ENCODE measurements around the gene MORC3. TPM values are rescaled to one million over a fixed set of nuclear protein-coding genes. Genes with fewer than 3 reads are reported as not detected.
"Not testable (repeated sequence)": the region's sequence is repeated elsewhere in the genome, so short reads cannot be mapped to it uniquely, and the experiment has no call there.

MORC3 gene
- total and polyA plus RNA-seq, 4 donors = 3.9 to 44.1 (median 14.1) TPM

DNA sequence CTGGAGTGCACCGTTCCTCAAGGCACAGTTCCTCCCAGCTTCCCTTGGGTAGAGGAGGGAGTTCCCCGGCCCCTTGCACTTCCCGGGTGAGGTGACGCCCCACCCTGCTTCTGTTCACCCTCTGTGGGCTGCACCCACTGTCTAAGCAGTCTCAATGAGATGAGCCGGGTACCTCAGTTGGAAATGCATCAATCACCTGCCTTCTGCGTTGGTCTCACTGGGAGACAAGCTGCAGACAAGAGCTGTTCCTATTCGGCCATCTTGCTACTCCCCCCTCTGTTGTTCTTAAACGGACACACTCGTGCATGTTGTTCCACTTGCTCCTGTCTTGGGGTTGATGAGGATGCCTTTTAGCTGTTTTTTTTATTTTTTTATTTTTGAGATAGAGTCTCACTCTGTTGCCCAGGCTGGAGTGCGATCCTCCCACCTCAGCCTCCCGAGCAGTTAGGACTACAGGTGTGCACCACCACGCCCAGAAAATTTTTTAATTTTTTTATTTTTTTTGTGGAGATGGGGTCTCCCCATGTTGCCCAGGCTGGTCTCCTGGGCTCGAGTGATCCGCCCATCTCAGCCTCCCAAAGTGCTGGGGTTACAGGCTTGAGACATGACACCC, 3.0 kb upstream of the MORC3 start:
- Histone ChIP-seq H3K9me3 (ENCODE audit: control insufficient read depth in 4 of 4, low read length in 3 of 4) (no peaks in the 10 kb centered on the region), H3K36me3 (ENCODE audit: control insufficient read depth in 4 of 4, insufficient read depth in 3 of 4, low read depth in 1 of 4, low read length in 3 of 4) (no peaks in the 10 kb centered on the region), H3K4me3 (ENCODE audit: low read depth in 1 of 3, low read length in 3 of 3) (no peak overlapping the region), H3K27ac (ENCODE audit: low read depth in 1 of 2, low read length in 2 of 2) (no peak overlapping the region), H3K9ac (ENCODE audit: low read depth in 1 of 2, low read length in 2 of 2) (no peak overlapping the region), H3K27me3 (ENCODE audit: control insufficient read depth in 4 of 4, insufficient read depth in 4 of 4, low read length in 3 of 4) (no peaks in the 10 kb centered on the region), H3K4me1 (ENCODE audit: control insufficient read depth in 4 of 4, insufficient read depth in 4 of 4, low read length in 3 of 4) (peaks cover under 1 to 10% (median 5%) of the 10 kb centered on the region in 4 donors)
- no peak for DNase-seq (ENCODE audit: low spot score)
- TF ChIP-seq EGR1 (IDR thresholded peaks at IDR 0.05; ENCODE audit: low read depth in 2 of 2) (no peak), JUND (IDR thresholded peaks at IDR 0.05) (no peak), FOXA2 (IDR thresholded peaks at IDR 0.05) (no peak), HNF4A (conservative IDR thresholded peaks at IDR 0.05) (no peak), GABPA (IDR thresholded peaks at IDR 0.05 in 1 of 2, conservative IDR thresholded peaks at IDR 0.05 in 1 of 2) (no peak), SP1 (IDR thresholded peaks at IDR 0.05) (no peak), FOXA1 (IDR thresholded peaks at IDR 0.05) (no peak), TAF1 (conservative IDR thresholded peaks at IDR 0.05) (no peak), RXRA (IDR thresholded peaks at IDR 0.05) (no peak), HNF4G (IDR thresholded peaks at IDR 0.05) (no peak), RAD21 (IDR thresholded peaks at IDR 0.05) (no peak), MAX (IDR thresholded peaks at IDR 0.05) (no peak), ZBTB33 (IDR thresholded peaks at IDR 0.05) (no peak), NR2F2 (IDR thresholded peaks at IDR 0.05) (no peak), ATF3 (IDR thresholded peaks at IDR 0.05) (no peak), YY1 (IDR thresholded peaks at IDR 0.05) (no peak)
- TF ChIP-seq, protein P1, sequence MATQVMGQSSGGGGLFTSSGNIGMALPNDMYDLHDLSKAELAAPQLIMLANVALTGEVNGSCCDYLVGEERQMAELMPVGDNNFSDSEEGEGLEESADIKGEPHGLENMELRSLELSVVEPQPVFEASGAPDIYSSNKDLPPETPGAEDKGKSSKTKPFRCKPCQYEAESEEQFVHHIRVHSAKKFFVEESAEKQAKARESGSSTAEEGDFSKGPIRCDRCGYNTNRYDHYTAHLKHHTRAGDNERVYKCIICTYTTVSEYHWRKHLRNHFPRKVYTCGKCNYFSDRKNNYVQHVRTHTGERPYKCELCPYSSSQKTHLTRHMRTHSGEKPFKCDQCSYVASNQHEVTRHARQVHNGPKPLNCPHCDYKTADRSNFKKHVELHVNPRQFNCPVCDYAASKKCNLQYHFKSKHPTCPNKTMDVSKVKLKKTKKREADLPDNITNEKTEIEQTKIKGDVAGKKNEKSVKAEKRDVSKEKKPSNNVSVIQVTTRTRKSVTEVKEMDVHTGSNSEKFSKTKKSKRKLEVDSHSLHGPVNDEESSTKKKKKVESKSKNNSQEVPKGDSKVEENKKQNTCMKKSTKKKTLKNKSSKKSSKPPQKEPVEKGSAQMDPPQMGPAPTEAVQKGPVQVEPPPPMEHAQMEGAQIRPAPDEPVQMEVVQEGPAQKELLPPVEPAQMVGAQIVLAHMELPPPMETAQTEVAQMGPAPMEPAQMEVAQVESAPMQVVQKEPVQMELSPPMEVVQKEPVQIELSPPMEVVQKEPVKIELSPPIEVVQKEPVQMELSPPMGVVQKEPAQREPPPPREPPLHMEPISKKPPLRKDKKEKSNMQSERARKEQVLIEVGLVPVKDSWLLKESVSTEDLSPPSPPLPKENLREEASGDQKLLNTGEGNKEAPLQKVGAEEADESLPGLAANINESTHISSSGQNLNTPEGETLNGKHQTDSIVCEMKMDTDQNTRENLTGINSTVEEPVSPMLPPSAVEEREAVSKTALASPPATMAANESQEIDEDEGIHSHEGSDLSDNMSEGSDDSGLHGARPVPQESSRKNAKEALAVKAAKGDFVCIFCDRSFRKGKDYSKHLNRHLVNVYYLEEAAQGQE (IDR thresholded peaks at IDR 0.05) = no peak
- WGBS = 91% methylated on average over 14 of the region's 14 CpGs

GRCh38 chr21:36319406-36319766, 611 bp upstream of the MORC3 start:
- peaks cover 4 to 21% (median 18%) of the 10 kb centered on the region in 4 donors for H3K4me1 ChIP-seq (ENCODE audit: control insufficient read depth in 4 of 4, insufficient read depth in 4 of 4, low read length in 3 of 4)
- 37% methylated on average over 17 of the region's 17 CpGs for WGBS
- not testable (repeated sequence) for H3K27me3 ChIP-seq (ENCODE audit: control insufficient read depth in 4 of 4, insufficient read depth in 4 of 4, low read length in 3 of 4); DNase-seq (ENCODE audit: low spot score); H3K36me3 ChIP-seq (ENCODE audit: control insufficient read depth in 4 of 4, insufficient read depth in 3 of 4, low read depth in 1 of 4, low read length in 3 of 4); H3K9me3 ChIP-seq (ENCODE audit: control insufficient read depth in 4 of 4, low read length in 3 of 4)
- H3K27ac ChIP-seq (ENCODE audit: low read depth in 1 of 2, low read length in 2 of 2) = peak overlapping the region; percentile 96 to 97
- peak overlapping the region; percentile 37 to 93 (median 78) for H3K4me3 ChIP-seq (ENCODE audit: low read depth in 1 of 3, low read length in 3 of 3)
- peak overlapping the region; percentile 28 to 43 for H3K9ac ChIP-seq (ENCODE audit: low read depth in 1 of 2, low read length in 2 of 2)
